Ascending aorta (tissue), 2 donors: Measurements from ENCODE around the gene SFTPB. TPM values are rescaled to one million over a fixed set of nuclear protein-coding genes. Genes with fewer than 3 reads are reported as not detected.
A peak's percentile ranks its signal among the peaks of the same experiment; 100 is the strongest.

ENCODE experiments used
- DNase-seq, 2 donors: peaks; one replicate each; pipeline ENCODE4 v3.0.0-alpha.2; 2019; ENCODE audit warnings: low spot score in 2 of 2
- H3K27ac ChIP-seq, 2 donors: fragments of 200-600 bp; sonication (generic); one replicate each; pipeline ENCODE4 v1.5.1; 2016 to 2017; ENCODE audit warnings: mild to moderate bottlenecking in 1 of 2
- H3K27me3 ChIP-seq: fragments of 200-600 bp; sonication (generic); one replicate; pipeline ENCODE4 v1.5.1; 2017
- H3K36me3 ChIP-seq, 2 donors: fragments of 200-600 bp; sonication (generic); one replicate each; pipeline ENCODE4 v1.5.1; 2016
- H3K4me1 ChIP-seq, 2 donors: fragments of 200-600 bp; sonication (generic); one replicate each; pipeline ENCODE4 v1.5.1; 2016 to 2017; ENCODE audit warnings: mild to moderate bottlenecking in 1 of 2
- H3K4me3 ChIP-seq, 2 donors: fragments of 200-600 bp; sonication (generic); one replicate each; pipeline ENCODE4 v1.5.1; 2016 to 2017; ENCODE audit warnings: mild to moderate bottlenecking in 1 of 2
- H3K9me3 ChIP-seq, 2 donors: fragments of 200-600 bp; sonication (generic); one replicate each; pipeline ENCODE4 v1.5.1; 2016
- CTCF ChIP-seq, 3 experiments: fragments of 200-600 bp in 2 of 3; fragments of 450-650 bp in 1 of 3; sonication (generic) in 2 of 3; IDR thresholded peaks; one replicate each; pipeline ENCODE4 v1.5.1; 2016 to 2019; ENCODE audit warnings: antibody characterized with exemption in 3 of 3, mild to moderate bottlenecking in 1 of 3, moderate library complexity in 1 of 3
- intact Hi-C: fragments of 100-400 bp; cut with DNase I; formaldehyde crosslinking; loops from one replicate; pipeline ENCODE4 v1.15.1; 2023
- total RNA-seq: library from RNA; depleted of rRNA; stranded (reverse); fragments of >200 nt; gene quantifications from one replicate; pipeline ENCODE4 v1.1.0, GENCODE V29; 2016

Gene SFTPB
- total RNA-seq, 1 donor from 2014 or later = not detected

- Histone ChIP-seq H3K36me3 (no peaks in the 10 kb centered on the region), H3K4me3 (no peak overlapping the region), H3K9me3 (no peaks in the 10 kb centered on the region), H3K4me1 (peaks cover 0 to 15% of the 10 kb centered on the region in 2 donors), H3K27ac (peak overlapping the region; percentile 62 to 79), H3K27me3 (no peaks in the 10 kb centered on the region)
- no peak for DNase-seq
- TF ChIP-seq CTCF (IDR thresholded peaks at IDR 0.05) = no peak
- intact Hi-C loops = no loop called here
Observed at GRCh38 chr2:85704800-85705679, 37.0 kb upstream of the SFTPB start.

GRCh38 chr2:85704038-85704437, 36.0 kb upstream of the SFTPB start:
- no peak for TF ChIP-seq CTCF (IDR thresholded peaks at IDR 0.05)
- H3K36me3 ChIP-seq = no peaks in the 10 kb centered on the region
- H3K27ac ChIP-seq = no peak overlapping the region
- intact Hi-C loops = no loop called here
- H3K4me3 ChIP-seq = no peak overlapping the region
- no peaks in the 10 kb centered on the region for H3K9me3 ChIP-seq
- DNase-seq = no peak
- peaks cover 0 to 15% of the 10 kb centered on the region in 2 donors for H3K4me1 ChIP-seq
- no peaks in the 10 kb centered on the region for H3K27me3 ChIP-seq

- no peak for DNase-seq
- no peaks in the 10 kb centered on the region for H3K36me3 ChIP-seq
- H3K4me1 ChIP-seq = peaks cover 0 to 15% of the 10 kb centered on the region in 2 donors
- H3K27ac ChIP-seq = no peak overlapping the region
- H3K4me3 ChIP-seq = no peak overlapping the region
- no peak for TF ChIP-seq CTCF (IDR thresholded peaks at IDR 0.05)
- no peaks in the 10 kb centered on the region for H3K27me3 ChIP-seq
- intact Hi-C loops = no loop called here
- H3K9me3 ChIP-seq = no peaks in the 10 kb centered on the region
Observed at GRCh38 chr2:85703329-85703728, 35.3 kb upstream of the SFTPB start.

GRCh38 chr2:85702800-85703199, 34.8 kb upstream of the SFTPB start:
- no peak overlapping the region for H3K4me3 ChIP-seq
- TF ChIP-seq CTCF (IDR thresholded peaks at IDR 0.05) = no peak
- no peaks in the 10 kb centered on the region for H3K36me3 ChIP-seq
- DNase-seq = no peak
- peaks cover 0 to 15% of the 10 kb centered on the region in 2 donors for H3K4me1 ChIP-seq
- H3K27ac ChIP-seq = no peak overlapping the region
- H3K9me3 ChIP-seq = no peaks in the 10 kb centered on the region
- intact Hi-C loops = no loop called here
- no peaks in the 10 kb centered on the region for H3K27me3 ChIP-seq

GRCh38 chr2:85702172-85702571, 34.2 kb upstream of the SFTPB start:
- H3K9me3 ChIP-seq = no peaks in the 10 kb centered on the region
- no peak overlapping the region for H3K27ac ChIP-seq
- intact Hi-C loops = no loop called here

More at GRCh38 chr2:85702172-85702571, 34.2 kb upstream of the SFTPB start:
- DNase-seq = no peak
- no peak for TF ChIP-seq CTCF (IDR thresholded peaks at IDR 0.05)
- no peak overlapping the region for H3K4me3 ChIP-seq
- H3K36me3 ChIP-seq = no peaks in the 10 kb centered on the region
- peaks cover 0 to 15% of the 10 kb centered on the region in 2 donors for H3K4me1 ChIP-seq
- no peaks in the 10 kb centered on the region for H3K27me3 ChIP-seq
